Retinal pigment epithelial cell (primary cell): Measurements from ENCODE around the gene MAN1C1.
"Not testable (repeated sequence)": the region's sequence is repeated elsewhere in the genome, so short reads cannot be mapped to it uniquely, and the experiment has no call there.

ENCODE experiments used
- DNase-seq: peaks from one replicate; pipeline ENCODE4 v3.0.0-alpha.2; 2010; ENCODE audit warnings: low read depth
- H3K4me3 ChIP-seq: 2 replicates; pipeline ENCODE4 v1.5.1; 2011; ENCODE audit warnings: mild to moderate bottlenecking, low read length, control low read depth, moderate library complexity
- CTCF ChIP-seq: conservative IDR thresholded peaks from 2 replicates; pipeline ENCODE4 v1.5.1; 2011; ENCODE audit warnings: low read depth, low read length, control low read depth, inconsistent platforms

MAN1C1 gene

GRCh38 chr1:25599969-25600610 is 16.5 kb upstream of the MAN1C1 start:
- no peak for TF ChIP-seq CTCF
- DNase-seq: no peak
- no peak overlapping the region for H3K4me3 ChIP-seq

GRCh38 chr1:25600971-25601699 is 15.5 kb upstream of the MAN1C1 start:
- not testable (repeated sequence) for H3K4me3 ChIP-seq, DNase-seq

- DNase-seq, H3K4me3 ChIP-seq: not testable (repeated sequence)
Observed at GRCh38 chr1:25603779-25604538, 12.6 kb upstream of the MAN1C1 start.

GRCh38 chr1:25607123-25607522 is 9.5 kb upstream of the MAN1C1 start:
- DNase-seq: no peak
- H3K4me3 ChIP-seq: no peak overlapping the region
- no peak for TF ChIP-seq CTCF

GRCh38 chr1:25608488-25609178 is 8.0 kb upstream of the MAN1C1 start:
- H3K4me3 ChIP-seq: peak overlapping the region; percentile 26
- peak; percentile 59 for TF ChIP-seq CTCF
- no peak for DNase-seq

- H3K4me3 ChIP-seq: no peak overlapping the region
- TF ChIP-seq CTCF: no peak
- DNase-seq: no peak
Observed at GRCh38 chr1:25609921-25610320, 6.7 kb upstream of the MAN1C1 start.

GRCh38 chr1:25610822-25611630 is 5.6 kb upstream of the MAN1C1 start:
- TF ChIP-seq CTCF: peak; percentile 46
- no peak for DNase-seq
- H3K4me3 ChIP-seq: no peak overlapping the region
